Skeletal muscle cell (primary cell): ENCODE results near the gene YBX2.

Experiments
- DNase-seq: peaks from one replicate; pipeline ENCODE4 v3.0.0-alpha.2; 2010; ENCODE audit warnings: low read depth
- H3K4me3 ChIP-seq: 2 replicates; pipeline ENCODE4 v1.5.1; 2011; ENCODE audit warnings: low read depth, mild to moderate bottlenecking, control low read depth, low read length, moderate library complexity

Gene YBX2

GRCh38 chr17:7307686-7308624 is 13.5 kb upstream of the YBX2 start:
- DNase-seq, result no peak
- peak overlapping the region; percentile 62 for H3K4me3 ChIP-seq

GRCh38 chr17:7306911-7307685 is 12.7 kb upstream of the YBX2 start, which contains the start of gene EIF5A:
Gene EIF5A, plus strand, starts transcription at chr17:7307628. Its CDS starts 2,008 bp downstream, at chr17:7309636.
- DNase-seq, result peak; percentile 98
- H3K4me3 ChIP-seq, result peak within 1 kb of the TSS; percentile 62

- DNase-seq, result no peak
- no peak overlapping the region for H3K4me3 ChIP-seq
Measured at GRCh38 chr17:7304179-7304578, 9.7 kb upstream of the YBX2 start.

GRCh38 chr17:7296189-7296861 is 1.9 kb upstream of the YBX2 start:
- DNase-seq, result no peak
- H3K4me3 ChIP-seq, result peak overlapping the region; percentile 21

DNA sequence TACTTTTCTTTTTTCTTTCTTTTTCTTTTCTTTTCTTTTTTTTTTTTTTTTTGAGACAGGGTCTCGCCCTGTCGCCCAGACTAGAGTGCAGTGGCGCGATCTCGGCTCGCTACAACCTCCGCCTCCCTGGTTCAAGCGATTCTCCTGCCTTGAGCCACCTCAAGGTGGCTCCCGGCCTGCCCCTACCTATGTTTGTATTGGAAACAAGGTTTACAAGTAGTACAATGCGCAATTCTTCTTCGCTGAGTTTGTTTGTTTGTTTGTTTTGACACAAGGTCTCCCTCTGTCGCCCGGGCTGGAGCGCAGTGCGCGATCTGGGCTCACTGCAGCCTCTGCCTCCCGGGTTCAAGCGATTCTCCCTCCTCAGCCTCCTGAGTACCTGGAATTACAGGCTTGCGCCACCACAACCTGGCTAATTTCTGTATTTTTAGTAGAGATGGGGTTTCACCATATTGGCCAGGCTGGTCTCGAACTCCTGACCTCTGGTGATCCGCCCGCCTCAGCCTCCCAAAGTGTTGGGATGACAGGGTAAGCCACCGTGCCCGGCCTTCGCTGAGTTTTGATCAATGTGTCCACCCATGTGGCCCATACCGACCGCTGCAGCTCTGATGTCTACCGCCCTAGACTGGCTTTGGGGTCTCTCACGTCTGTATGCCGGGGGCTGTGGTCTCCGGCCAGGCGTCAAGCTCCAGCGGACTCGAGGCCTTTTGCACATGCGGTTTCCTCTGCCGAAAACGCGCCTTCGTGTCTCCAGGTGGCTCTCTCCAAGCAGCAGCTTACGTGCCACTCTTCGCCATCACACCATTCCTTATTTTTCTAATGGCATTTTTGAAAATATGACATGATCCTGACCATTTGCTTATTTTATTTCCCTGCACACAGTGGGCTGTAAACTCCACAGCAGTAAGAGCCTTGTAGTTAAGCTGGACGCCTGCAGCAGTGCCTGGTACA is 1.1 kb upstream of the YBX2 start:
- DNase-seq, result no peak
- no peak overlapping the region for H3K4me3 ChIP-seq

DNA sequence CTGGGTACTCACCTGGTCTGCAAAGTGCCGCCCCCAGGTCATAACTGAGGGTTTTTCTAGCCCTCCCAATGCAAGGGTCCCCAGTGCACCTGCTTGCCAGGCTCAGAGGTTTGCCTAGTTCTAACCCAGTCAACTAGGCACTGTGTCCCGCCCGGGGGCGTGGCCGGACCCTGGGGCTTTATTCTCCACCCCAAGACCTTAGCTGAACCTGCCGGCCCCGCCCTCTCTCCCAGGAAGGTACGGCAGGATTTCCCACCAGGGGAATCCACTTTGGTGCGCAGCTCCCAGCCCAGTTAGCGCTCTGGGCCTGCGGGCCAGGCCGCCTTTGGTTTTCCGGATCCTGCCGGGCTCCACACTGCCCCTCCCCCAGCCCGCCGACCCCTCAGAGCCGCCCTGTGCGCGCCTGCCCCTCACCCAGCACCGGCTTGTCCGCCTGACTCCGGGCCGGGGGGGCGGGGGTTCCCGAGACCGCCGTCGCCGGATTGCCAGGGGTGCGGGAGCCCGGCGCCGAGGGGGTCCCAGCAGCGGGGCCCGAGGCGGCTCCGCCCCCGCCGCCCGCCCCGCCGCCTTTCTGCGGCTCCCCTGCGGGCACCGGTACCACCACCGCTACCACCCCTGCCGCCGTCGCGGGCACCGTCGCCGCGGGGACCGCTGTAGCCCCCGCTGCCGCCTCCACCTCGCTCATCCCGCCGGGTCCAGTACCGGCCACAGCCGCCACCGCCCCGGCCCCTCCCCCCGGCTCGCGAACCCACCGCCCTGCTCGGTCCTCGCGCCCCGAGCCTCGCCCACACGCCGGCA is 424 bp downstream of the YBX2 start:
- H3K4me3 ChIP-seq, result peak overlapping the region; percentile 34
- no peak for DNase-seq

GRCh38 chr17:7293159-7293558 is 1.3 kb downstream of the YBX2 start:
- no peak overlapping the region for H3K4me3 ChIP-seq
- no peak for DNase-seq

DNA sequence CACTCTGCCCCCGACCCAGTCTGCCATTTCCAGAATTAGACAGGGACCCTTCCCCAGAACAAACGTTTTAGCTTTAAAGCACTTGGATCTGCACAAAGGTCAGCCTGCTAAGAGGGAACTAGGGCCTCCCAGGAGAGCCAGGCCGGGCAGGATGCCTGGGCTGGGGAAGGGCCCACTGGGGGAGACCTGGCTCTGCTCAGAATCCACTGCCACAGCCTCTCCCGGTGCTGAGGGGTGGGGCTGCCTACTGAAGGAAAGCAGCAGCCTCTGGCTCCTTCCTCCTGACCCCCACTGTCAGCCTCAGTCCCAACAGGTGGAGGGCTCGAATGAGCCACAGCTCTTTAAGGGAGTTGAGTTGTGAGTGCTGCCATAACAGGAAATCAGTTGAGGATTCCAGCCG is 1.7 kb downstream of the YBX2 start:
- no peak for DNase-seq
- H3K4me3 ChIP-seq, result no peak overlapping the region

DNA sequence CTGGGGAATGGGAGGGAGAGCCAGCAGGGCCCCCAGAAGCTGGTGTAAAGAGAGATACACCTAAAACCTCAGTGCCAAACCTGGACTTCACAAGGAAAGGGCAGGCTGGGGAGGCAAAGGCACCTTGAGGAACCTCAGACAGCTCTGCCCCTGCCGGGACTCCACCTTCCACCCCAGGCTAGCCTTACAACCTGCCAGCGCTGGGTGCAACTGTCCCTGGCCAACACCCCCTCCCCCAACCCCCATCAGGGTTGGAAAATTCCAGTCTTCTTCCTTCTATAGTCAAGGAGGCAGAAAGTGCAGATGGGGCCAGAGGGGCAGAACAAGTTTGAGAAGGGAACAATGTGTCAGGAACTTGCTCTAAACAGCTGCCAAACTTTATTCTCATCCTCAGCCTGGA is 2.2 kb downstream of the YBX2 start:
- no peak overlapping the region for H3K4me3 ChIP-seq
- no peak for DNase-seq

DNA sequence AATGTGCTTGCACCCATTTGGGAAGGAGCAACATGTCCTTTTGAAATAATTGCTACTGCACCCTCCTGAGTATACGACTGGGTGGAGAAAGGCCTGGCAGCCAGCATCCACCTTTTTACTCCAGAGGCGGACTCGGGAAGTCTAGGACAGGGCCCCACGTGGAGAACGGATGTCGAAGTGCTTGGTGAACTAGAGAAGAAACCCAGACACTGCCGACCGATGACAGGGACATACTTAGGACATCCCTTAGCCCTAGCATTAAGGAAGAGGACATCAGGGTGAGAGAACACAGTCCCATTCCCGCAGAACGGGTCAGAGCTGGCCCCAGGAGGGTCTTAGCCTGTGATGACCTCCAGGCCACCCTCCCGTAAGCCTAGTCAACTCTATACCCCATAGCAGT is 3.8 kb downstream of the YBX2 start:
- H3K4me3 ChIP-seq, result no peak overlapping the region

GRCh38 chr17:7290166-7290565 is 4.3 kb downstream of the YBX2 start:
- no peak for DNase-seq
- no peak overlapping the region for H3K4me3 ChIP-seq

More for the DNA sequence above, 3.8 kb downstream of the YBX2 start:
- no peak for DNase-seq

DNA sequence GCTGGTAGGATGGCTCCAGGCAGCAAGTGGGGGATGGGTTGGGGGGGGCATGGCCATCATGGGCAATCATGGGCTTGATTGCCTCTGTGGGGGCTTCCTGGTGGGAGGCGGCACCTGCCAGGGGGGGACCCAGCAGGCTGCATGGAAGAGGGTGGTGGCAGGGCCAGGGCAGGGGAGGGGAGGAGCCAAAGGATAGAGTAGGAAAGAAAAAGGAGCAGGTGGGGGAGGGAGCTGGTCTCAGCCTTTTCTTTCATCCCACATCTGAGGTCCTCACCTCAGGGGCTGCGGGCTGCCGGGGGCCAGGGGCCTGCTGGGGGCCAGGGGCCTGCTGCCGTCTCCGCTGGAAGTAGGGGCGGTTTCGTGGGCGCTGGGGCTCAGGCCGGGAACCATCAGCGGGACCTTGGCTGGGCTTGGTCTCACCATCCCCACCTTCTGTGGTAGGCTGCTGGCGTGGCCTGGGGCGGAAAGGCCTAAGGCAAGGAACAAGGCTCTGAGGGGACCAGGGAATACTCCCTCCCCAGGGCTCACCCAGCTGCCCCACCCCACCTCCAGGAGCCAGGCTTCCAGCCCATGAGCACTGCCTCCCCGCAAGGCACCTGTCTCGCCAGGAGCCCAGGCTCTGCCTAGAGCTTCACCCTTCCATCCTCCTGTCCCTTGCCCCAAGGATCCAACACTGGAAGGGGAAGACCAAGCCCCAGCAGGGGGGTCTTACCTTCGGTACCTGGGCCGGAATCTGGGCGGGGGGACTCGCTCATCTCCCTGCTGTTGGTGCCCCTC is 5.0 kb downstream of the YBX2 start:
- H3K4me3 ChIP-seq, result no peak overlapping the region
- DNase-seq, result no peak

GRCh38 chr17:7285679-7286078 is 8.8 kb downstream of the YBX2 start:
- no peak for DNase-seq
- no peak overlapping the region for H3K4me3 ChIP-seq

- no peak for DNase-seq
- H3K4me3 ChIP-seq, result no peak overlapping the region
Measured at GRCh38 chr17:7284911-7285310, 9.5 kb downstream of the YBX2 start.

DNA sequence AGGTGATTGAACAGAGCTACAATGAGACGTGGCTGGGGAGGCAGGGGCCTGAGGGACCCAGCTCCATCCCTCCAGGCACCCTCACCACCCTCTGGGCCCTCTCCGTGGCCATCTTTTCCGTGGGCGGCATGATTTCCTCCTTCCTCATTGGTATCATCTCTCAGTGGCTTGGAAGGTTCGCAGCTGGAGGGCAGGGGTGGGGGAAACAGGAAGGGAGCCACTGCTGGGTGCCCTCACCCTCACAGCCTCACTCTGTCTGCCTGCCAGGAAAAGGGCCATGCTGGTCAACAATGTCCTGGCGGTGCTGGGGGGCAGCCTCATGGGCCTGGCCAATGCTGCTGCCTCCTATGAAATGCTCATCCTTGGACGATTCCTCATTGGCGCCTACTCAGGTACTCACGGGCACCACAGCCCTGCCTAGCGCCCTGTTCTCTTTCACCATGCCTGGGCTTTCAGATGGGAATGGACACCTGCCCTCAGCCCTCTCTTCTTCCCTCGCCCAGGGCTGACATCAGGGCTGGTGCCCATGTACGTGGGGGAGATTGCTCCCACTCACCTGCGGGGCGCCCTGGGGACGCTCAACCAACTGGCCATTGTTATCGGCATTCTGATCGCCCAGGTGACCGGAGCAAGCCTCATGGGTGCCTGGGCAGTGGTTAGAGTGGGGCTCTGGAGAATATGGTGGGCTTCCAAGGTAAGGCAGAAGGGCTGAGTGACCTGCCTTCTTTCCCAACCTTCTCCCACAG is 10.8 kb downstream of the YBX2 start:
- H3K4me3 ChIP-seq, result no peak overlapping the region
- no peak for DNase-seq

DNA sequence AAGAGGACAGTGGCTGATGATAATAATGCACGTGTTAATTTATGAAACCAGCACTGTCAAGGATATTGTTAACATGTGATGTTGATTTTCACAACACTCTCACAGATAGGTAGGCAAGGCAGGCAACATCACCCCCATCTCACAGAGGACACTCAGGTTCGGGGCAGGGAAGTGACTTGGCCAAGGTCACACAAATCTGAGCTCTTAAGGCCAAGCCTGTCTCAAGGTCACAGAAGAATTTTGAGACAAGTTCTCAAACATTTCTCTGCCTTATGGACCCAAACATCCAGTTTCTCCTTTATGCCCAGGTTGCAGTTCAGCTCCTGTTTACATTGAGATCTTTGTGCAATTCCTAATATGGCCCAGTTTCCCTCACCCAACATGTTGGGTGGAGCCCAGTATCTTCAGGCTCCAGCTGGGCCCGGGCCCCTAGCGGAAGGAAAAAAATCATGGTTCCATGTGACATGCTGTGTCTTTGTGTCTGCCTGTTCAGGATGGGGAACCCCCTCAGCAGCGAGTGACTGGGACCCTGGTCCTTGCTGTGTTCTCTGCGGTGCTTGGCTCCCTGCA is 11.6 kb downstream of the YBX2 start:
- H3K4me3 ChIP-seq, result no peak overlapping the region
- no peak for DNase-seq
